Stimulated activated CD8-positive, alpha-beta memory T cell treated with anti-CD3 and anti-CD28 coated beads, Interleukin-4, amount 100 ng/mL, for 4 hours (primary cell): ENCODE measurements around the gene BEST3.
"Not testable (repeated sequence)": the region's sequence is repeated elsewhere in the genome, so short reads cannot be mapped to it uniquely, and the experiment has no call there.

Source experiments
- DNase-seq, 2 donors: peaks; one replicate each; pipeline ENCODE4 v3.0.0-alpha.2; 2020; ENCODE audit warnings: low read depth in 2 of 2, low spot score in 1 of 2

The BEST3 gene

GRCh38 chr12:69688021-69688420 lies 11.1 kb downstream of the BEST3 start:
- DNase-seq, result no peak

GRCh38 chr12:69687390-69687789 lies 11.7 kb downstream of the BEST3 start:
- DNase-seq, result no peak

GRCh38 chr12:69686731-69687130 lies 12.4 kb downstream of the BEST3 start:
- DNase-seq, result no peak

GRCh38 chr12:69685810-69686209 lies 13.3 kb downstream of the BEST3 start:
- no peak for DNase-seq

GRCh38 chr12:69684466-69684865 lies 14.6 kb downstream of the BEST3 start:
- no peak for DNase-seq

GRCh38 chr12:69682110-69682755 lies 16.9 kb downstream of the BEST3 start:
- DNase-seq, result no peak

- DNase-seq, result no peak
Observed at GRCh38 chr12:69679119-69679518, 20.0 kb downstream of the BEST3 start.

- no peak for DNase-seq
Observed at GRCh38 chr12:69676257-69677012, 22.7 kb downstream of the BEST3 start.

- no peak for DNase-seq
Observed at GRCh38 chr12:69672195-69672594, 26.9 kb downstream of the BEST3 start.

GRCh38 chr12:69671597-69671996 lies 27.5 kb downstream of the BEST3 start:
- no peak for DNase-seq

- DNase-seq, result no peak
Observed at GRCh38 chr12:69666798-69667197, 32.3 kb downstream of the BEST3 start.

GRCh38 chr12:69664930-69665377 lies 34.1 kb downstream of the BEST3 start:
- not testable (repeated sequence) for DNase-seq

- DNase-seq, result no peak
Observed at GRCh38 chr12:69663726-69664125, 35.4 kb downstream of the BEST3 start.

GRCh38 chr12:69662764-69663163 lies 36.3 kb downstream of the BEST3 start:
- no peak for DNase-seq

- no peak for DNase-seq
Observed at GRCh38 chr12:69661386-69661785, 37.7 kb downstream of the BEST3 start.

- no peak for DNase-seq
Observed at GRCh38 chr12:69660164-69660863, 38.8 kb downstream of the BEST3 start.

- no peak for DNase-seq
Observed at GRCh38 chr12:69658203-69658602, 40.9 kb downstream of the BEST3 start.

GRCh38 chr12:69657376-69658137 lies 41.5 kb downstream of the BEST3 start:
- no peak for DNase-seq

GRCh38 chr12:69655616-69656340 lies 43.3 kb downstream of the BEST3 start:
- no peak for DNase-seq

GRCh38 chr12:69653703-69654102 lies 45.4 kb downstream of the BEST3 start:
- no peak for DNase-seq

- no peak for DNase-seq
Observed at GRCh38 chr12:69651922-69652321, 47.2 kb downstream of the BEST3 start.
